Colonic mucosa (tissue), 4 donors: Measurements from ENCODE around the gene XXYLT1. TPM values are rescaled to one million over a fixed set of nuclear protein-coding genes. Genes with fewer than 3 reads are reported as not detected.

Experiments
- DNase-seq: peaks from one replicate; pipeline ENCODE4 v3.0.0-alpha.2; 2020
- H3K27ac ChIP-seq: fragments of 200-600 bp; one replicate; pipeline ENCODE4 v1.8.0; 2021
- H3K27me3 ChIP-seq: fragments of 200-600 bp; one replicate; pipeline ENCODE4 v1.8.0; 2021
- H3K36me3 ChIP-seq: fragments of 200-600 bp; one replicate; pipeline ENCODE4 v1.8.0; 2021
- H3K4me1 ChIP-seq: fragments of 200-600 bp; one replicate; pipeline ENCODE4 v1.8.0; 2021; ENCODE audit warnings: mild to moderate bottlenecking
- H3K4me3 ChIP-seq: fragments of 200-600 bp; one replicate; pipeline ENCODE4 v1.8.0; 2021
- H3K9ac ChIP-seq, 2 donors: one replicate each; pipeline ENCODE4 v1.7.0; 2013; ENCODE audit warnings: control low read depth in 2 of 2, low read depth in 2 of 2, low read length in 2 of 2
- H3K9me3 ChIP-seq: fragments of 200-600 bp; one replicate; pipeline ENCODE4 v1.8.0; 2021
- CTCF ChIP-seq: fragments of 200-600 bp; IDR thresholded peaks from one replicate; pipeline ENCODE4 v1.8.0; 2022; ENCODE audit warnings: antibody characterized with exemption, mild to moderate bottlenecking
- intact Hi-C: fragments of 100-400 bp; cut with DNase I; formaldehyde crosslinking; loops from one replicate; pipeline ENCODE4 v1.14.1; 2022
- total RNA-seq, 2 donors: library from RNA; stranded (reverse); fragmentation: NEBNext Ultra II Directional in 1 of 2; extraction: Animal tissue kit (Norgen Biotek cat#: 25700) in 1 of 2; gene quantifications; one replicate each; pipeline ENCODE4 v1.2.1, GENCODE V29; 2021
- donor health status: healthy.
- donor health status: DM: no; HTN: no; CAD: no.
- donor health status: DM: no; HTN: no; CAD: no.

XXYLT1 gene
- total RNA-seq, 2 donors from 2014 or later = 8.3 to 10.9 TPM

GRCh38 chr3:195270079-195270816 lies 711 bp downstream of the XXYLT1 start:
- Histone ChIP-seq H3K9me3 (no peaks in the 10 kb centered on the region), H3K9ac (peak overlapping the region; percentile 62 to 70), H3K27me3 (no peaks in the 10 kb centered on the region), H3K27ac (peak overlapping the region; percentile 95), H3K36me3 (no peaks in the 10 kb centered on the region), H3K4me3 (peak overlapping the region; percentile 70), H3K4me1 (peaks cover 16% of the 10 kb centered on the region)
- TF ChIP-seq CTCF = no peak
- intact Hi-C loops = no loop called here
- peak; percentile 56 for DNase-seq

DNA sequence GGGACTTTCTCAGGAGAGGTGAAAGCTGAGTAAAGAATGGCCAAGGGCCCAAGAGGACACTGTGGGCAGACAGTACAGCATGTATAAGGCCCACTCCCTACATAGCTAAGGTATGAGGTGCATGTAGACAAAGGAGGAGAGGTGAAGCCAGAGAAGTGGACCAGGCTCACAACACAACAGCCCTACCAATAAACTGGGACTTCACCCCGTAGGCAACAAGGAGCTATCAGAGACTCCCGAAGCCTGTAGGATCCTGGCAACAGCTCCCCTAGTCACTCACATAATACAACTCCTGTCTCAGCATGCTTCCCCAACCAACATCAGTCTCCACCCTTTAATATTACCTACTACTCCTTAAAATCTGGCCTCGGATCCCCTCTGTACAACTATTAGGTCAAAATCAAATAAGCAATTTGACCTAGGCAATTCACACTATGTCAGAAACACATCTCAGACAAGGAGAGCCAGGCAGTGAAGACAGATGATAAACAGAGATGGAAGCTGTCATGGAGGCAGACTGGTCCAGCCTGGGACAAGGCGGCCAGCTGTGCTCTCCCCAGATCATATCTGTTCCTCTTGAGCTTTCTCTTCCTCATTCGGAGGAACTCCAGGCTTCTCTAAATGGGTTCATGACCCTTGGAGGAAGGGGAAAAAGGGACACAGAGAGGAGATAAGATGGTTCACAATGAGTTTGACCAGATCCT lies 1.4 kb downstream of the XXYLT1 start:
- H3K4me1 ChIP-seq = peaks cover 16% of the 10 kb centered on the region
- no peaks in the 10 kb centered on the region for H3K9me3 ChIP-seq
- TF ChIP-seq CTCF = no peak
- H3K36me3 ChIP-seq = no peaks in the 10 kb centered on the region
- peak overlapping the region; percentile 70 for H3K4me3 ChIP-seq
- no peak overlapping the region for H3K9ac ChIP-seq
- no peak overlapping the region for H3K27ac ChIP-seq
- no peaks in the 10 kb centered on the region for H3K27me3 ChIP-seq
- no peak for DNase-seq
- intact Hi-C loops = no loop called here

DNA sequence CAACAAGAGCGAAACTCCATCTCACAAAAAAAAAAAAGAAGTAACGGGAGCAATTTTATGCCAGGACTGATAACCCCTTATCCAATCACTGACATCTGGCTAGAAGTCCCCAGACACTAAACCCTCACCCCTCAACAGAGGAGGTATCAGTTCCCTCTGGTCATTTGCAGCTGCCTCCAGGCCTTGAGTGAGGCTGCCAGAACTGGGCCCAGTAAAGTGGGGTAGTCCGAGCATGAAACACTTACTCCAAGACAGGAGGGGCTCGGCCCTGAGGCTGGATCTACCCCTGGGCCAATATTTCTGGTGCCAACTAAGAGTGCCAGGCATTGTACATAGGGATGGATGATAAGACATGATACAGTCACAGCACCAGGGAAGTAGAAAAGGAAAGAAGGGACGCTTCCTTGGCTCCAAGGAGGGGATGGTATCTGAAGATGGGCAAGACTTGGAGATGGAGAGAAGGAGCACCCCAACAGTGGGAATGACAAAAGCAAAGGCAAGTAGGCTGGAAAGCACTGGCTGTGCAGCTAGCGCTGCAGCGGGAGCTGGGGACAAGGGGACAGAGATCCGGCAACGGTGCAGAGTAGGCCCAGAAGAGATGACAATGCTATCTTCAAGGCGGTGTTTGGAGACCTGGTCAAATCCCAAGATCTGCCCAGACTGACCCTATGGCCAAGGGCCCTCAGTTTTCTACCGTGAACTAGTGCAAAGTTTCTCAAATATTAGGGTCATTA lies 2.2 kb downstream of the XXYLT1 start:
- Histone ChIP-seq H3K4me1 (peaks cover 16% of the 10 kb centered on the region), H3K27ac (no peak overlapping the region), H3K9ac (no peak overlapping the region), H3K4me3 (no peak overlapping the region), H3K9me3 (no peaks in the 10 kb centered on the region), H3K27me3 (no peaks in the 10 kb centered on the region), H3K36me3 (no peaks in the 10 kb centered on the region)
- intact Hi-C loops = no loop called here
- no peak for DNase-seq
- TF ChIP-seq CTCF = no peak

DNA sequence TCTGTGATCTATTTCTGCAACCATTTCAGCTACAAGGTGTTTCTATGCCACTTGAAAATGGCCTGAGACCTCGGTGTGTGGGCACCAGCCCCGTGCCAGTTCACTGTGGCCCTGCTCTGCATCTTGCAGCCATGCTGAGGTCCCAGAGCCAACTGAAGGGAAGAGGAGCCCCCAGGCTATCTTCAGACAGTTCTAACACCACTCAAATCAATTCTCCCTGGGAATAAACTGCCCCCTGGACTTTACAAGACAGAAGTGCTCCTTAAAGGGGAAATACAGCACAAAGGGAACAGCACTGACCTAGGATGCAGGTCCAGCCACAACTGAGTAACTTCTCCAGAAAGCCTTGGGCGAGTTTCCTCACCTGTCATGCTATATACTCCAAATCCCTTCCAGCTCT lies 3.9 kb downstream of the XXYLT1 start:
- no peak overlapping the region for H3K4me3 ChIP-seq
- no peak overlapping the region for H3K27ac ChIP-seq
- intact Hi-C loops = no loop called here
- no peak for DNase-seq
- H3K4me1 ChIP-seq = peaks cover 14% of the 10 kb centered on the region
- H3K27me3 ChIP-seq = no peaks in the 10 kb centered on the region
- no peak for TF ChIP-seq CTCF
- H3K36me3 ChIP-seq = no peaks in the 10 kb centered on the region
- H3K9ac ChIP-seq = no peak overlapping the region
- no peaks in the 10 kb centered on the region for H3K9me3 ChIP-seq

DNA sequence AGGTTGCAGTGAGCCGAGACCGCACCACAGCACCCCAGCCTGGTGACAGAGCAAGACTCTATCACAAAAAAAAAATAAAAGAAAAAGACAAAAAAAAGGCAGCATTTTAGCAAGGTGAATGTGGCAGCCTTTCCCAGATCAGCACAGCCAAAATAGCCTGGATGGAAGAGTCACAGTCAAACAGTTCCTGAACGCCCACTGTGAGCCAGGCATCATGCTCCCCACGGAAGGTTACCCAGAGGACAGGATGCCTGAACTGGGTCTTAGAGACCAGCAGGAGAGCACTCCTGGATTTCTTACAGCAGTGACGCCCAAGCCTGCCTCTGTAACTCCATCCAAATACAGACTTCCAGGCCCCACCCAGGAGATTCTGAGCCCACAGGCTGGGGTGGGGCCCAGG lies 4.5 kb downstream of the XXYLT1 start:
- peaks cover 10% of the 10 kb centered on the region for H3K4me1 ChIP-seq
- H3K4me3 ChIP-seq = no peak overlapping the region
- no peak overlapping the region for H3K27ac ChIP-seq
- H3K27me3 ChIP-seq = no peaks in the 10 kb centered on the region
- intact Hi-C loops = no loop called here
- peak; percentile 6 for DNase-seq
- no peak overlapping the region for H3K9ac ChIP-seq
- no peaks in the 10 kb centered on the region for H3K9me3 ChIP-seq
- TF ChIP-seq CTCF = no peak
- H3K36me3 ChIP-seq = no peaks in the 10 kb centered on the region
